Endothelial cell of umbilical vein (primary cell): ENCODE data around the gene CD19. TPM values are rescaled to one million over a fixed set of nuclear protein-coding genes. Genes with fewer than 3 reads are reported as not detected.

Experiments used
- BruUV-seq: library from RNA; stranded (reverse); fragments of 400-500 nt; replicated peaks from 2 replicates; lab custom pipeline; 2021; lab: Mats Ljungman, UMichigan
- CTCF ChIA-PET: fragments of 300-600, 350-600 bp; sonication (Branson Sonifier 250); formaldehyde crosslinking; loops from one replicate; lab custom pipeline; 2021; ENCODE audit warnings: antibody characterized with exemption, inconsistent platforms; lab: Charles Lee
- POLR2A ChIA-PET: fragments of 300-600, 350-600 bp; sonication (Branson Sonifier 250); formaldehyde crosslinking; loops from one replicate; lab custom pipeline; 2021; ENCODE audit warnings: antibody characterized with exemption, inconsistent platforms; lab: Charles Lee
- DNase-seq: peaks from one replicate; pipeline ENCODE4 v3.0.0-alpha.2; 2011; ENCODE audit warnings: low read depth, low spot score
- FAIRE-seq: peaks from 2 replicates; lab custom pipeline; 2011; peaks lifted over from hg19 to GRCh38; lab: Jason Lieb, UNC
- H2AFZ ChIP-seq: 2 replicates; pipeline ENCODE4 v1.6.0; 2012; ENCODE audit warnings: low read depth, low read length, control low read depth, inconsistent platforms
- H3K27ac ChIP-seq: 2 replicates; pipeline ENCODE4 v1.5.1; 2011; ENCODE audit warnings: low read depth, mild to moderate bottlenecking, control low read depth, low read length, moderate library complexity; ENCODE audit not compliant: insufficient read depth
- H3K27me3 ChIP-seq, 2 experiments: 2 replicates each; pipeline versions ENCODE4 v1.6.0 to v1.6.1; 2011; ENCODE audit warnings: low read length in 2 of 2, mixed read lengths in 1 of 2; ENCODE audit not compliant: control insufficient read depth in 2 of 2, insufficient read depth in 2 of 2
- H3K36me3 ChIP-seq, 2 experiments: 2 replicates in 1 of 2; 3 replicates in 1 of 2; pipeline ENCODE4 v1.5.1; 2011; ENCODE audit warnings: low read length in 2 of 2, mild to moderate bottlenecking in 1 of 2, moderate library complexity in 1 of 2; ENCODE audit not compliant: control insufficient read depth in 2 of 2, insufficient read depth in 2 of 2; ENCODE audit errors: extremely low read depth in 1 of 2
- H3K4me1 ChIP-seq: 3 replicates; pipeline ENCODE4 v1.5.1; 2011; ENCODE audit warnings: mild to moderate bottlenecking, low read length; ENCODE audit not compliant: control insufficient read depth, insufficient read depth; ENCODE audit errors: extremely low read depth
- H3K4me2 ChIP-seq: 2 replicates; pipeline ENCODE4 v1.6.1; 2011; ENCODE audit warnings: low read length, control low read depth, mixed read lengths; ENCODE audit not compliant: insufficient read depth
- H3K4me3 ChIP-seq, 3 experiments: fragments of 200-600 bp in 1 of 3; sonication (generic), shearing (Covaris generic) in 1 of 3; replicated peaks in 1 of 3; 2 replicates each; pipeline ENCODE4 v1.5.1; 2011 to 2016; ENCODE audit warnings: control low read depth in 3 of 3, low read length in 3 of 3, mild to moderate bottlenecking in 2 of 3, inconsistent platforms in 1 of 3, low read depth in 1 of 3, moderate library complexity in 1 of 3; ENCODE audit not compliant: insufficient read depth in 1 of 3
- H3K79me2 ChIP-seq: 2 replicates; pipeline ENCODE4 v1.6.0; 2012; ENCODE audit warnings: low read length, inconsistent platforms; ENCODE audit not compliant: control insufficient read depth, insufficient read depth
- H3K9ac ChIP-seq: replicated peaks from 2 replicates; pipeline ENCODE3; 2011; ENCODE audit warnings: low read length, control low read depth; ENCODE audit not compliant: insufficient read depth; ENCODE audit errors: extremely low read depth
- H3K9me1 ChIP-seq: replicated peaks from 3 replicates; pipeline ENCODE4 v1.6.0; 2011; ENCODE audit warnings: mild to moderate bottlenecking, low read length; ENCODE audit not compliant: control insufficient read depth, insufficient read depth; ENCODE audit errors: extremely low read depth
- H3K9me3 ChIP-seq: replicated peaks from 2 replicates; pipeline ENCODE4 v1.5.1; 2012; ENCODE audit warnings: low read length, inconsistent platforms; ENCODE audit not compliant: control insufficient read depth, insufficient read depth
- H4K20me1 ChIP-seq: replicated peaks from 2 replicates; pipeline ENCODE3; 2011; ENCODE audit warnings: mild to moderate bottlenecking, low read length; ENCODE audit not compliant: control insufficient read depth, insufficient read depth; ENCODE audit errors: extremely low read depth
- CTCF ChIP-seq, 2 donors: IDR thresholded peaks; 1 replicate in 1 of 2; 2 replicates in 1 of 2; pipeline ENCODE4 v1.5.1; 2011; ENCODE audit warnings: low read length in 2 of 2, mild to moderate bottlenecking in 2 of 2, moderate library complexity in 2 of 2, control low read depth in 1 of 2, inconsistent platforms in 1 of 2, low read depth in 1 of 2; ENCODE audit not compliant: insufficient read depth in 1 of 2; ENCODE audit errors: extremely low read depth in 1 of 2
- EZH2 ChIP-seq: IDR thresholded peaks from 2 replicates; pipeline ENCODE4 v1.6.1; 2012; ENCODE audit warnings: borderline replicate concordance, low read depth, mild to moderate bottlenecking, moderate library complexity, low read length, inconsistent platforms; ENCODE audit not compliant: severe bottlenecking
- FOS ChIP-seq: IDR thresholded peaks from 2 replicates; pipeline ENCODE4 v1.6.1; 2011; ENCODE audit warnings: mild to moderate bottlenecking, low read length, moderate library complexity, borderline replicate concordance; ENCODE audit not compliant: insufficient read depth
- MAX ChIP-seq: IDR thresholded peaks from 2 replicates; pipeline ENCODE4 v1.6.1; 2011; ENCODE audit not compliant: insufficient read depth, insufficient read length
- MYC ChIP-seq: IDR thresholded peaks from one replicate; pipeline ENCODE4 v1.6.1; 2011; ENCODE audit warnings: mild to moderate bottlenecking, low read depth, low read length
- POLR2A ChIP-seq: IDR thresholded peaks from 2 replicates; pipeline ENCODE4 v1.6.1; 2012; ENCODE audit warnings: low read depth, mild to moderate bottlenecking, control low read depth, low read length
- POLR2AphosphoS5 ChIP-seq: IDR thresholded peaks from 2 replicates; pipeline ENCODE4 v1.6.1; 2012; ENCODE audit warnings: low read depth, mild to moderate bottlenecking, control low read depth, low read length, moderate library complexity; ENCODE audit not compliant: insufficient read depth
- dilution Hi-C: fragments of 300-500 bp; cut with MboI; formaldehyde crosslinking; loops from one replicate; pipeline ENCODE4 v1.15.0; 2019; ENCODE audit warnings: low sequenced_read_pairs; ENCODE audit not compliant: extremely low pct_ligation_motif_present
- intact Hi-C: fragments of 100-400 bp; cut with micrococcal nuclease; formaldehyde crosslinking; loops from one replicate; pipeline ENCODE4 v1.10.0; 2022
- polyA plus RNA-seq, 4 experiments: library from polyadenylated mRNA; depleted of rRNA in 3 of 4; stranded (reverse) in 3 of 4; unstranded in 1 of 4; fragments of >200 nt; gene quantifications; 2 replicates each; pipeline versions ENCODE4 v1.2.1 to v1.2.3, GENCODE V29; 2011 to 2012; ENCODE audit warnings: missing spikeins in 1 of 4
- total RNA-seq: library from RNA; stranded (reverse); gene quantifications from 2 replicates; pipeline ENCODE4 v1.2.3, GENCODE V29; 2021

Gene CD19
- total and polyA plus RNA-seq, 2 donors (not counting 3 experiments of a cell fraction or from before 2014, with no cell fraction given) = 0.06 TPM; not detected in 1

GRCh38 chr16:28902909-28903308, 28.9 kb upstream of the CD19 start:
- H3K4me2 ChIP-seq = no peak overlapping the region
- H3K9me3 ChIP-seq = no peaks in the 10 kb centered on the region
- intact Hi-C loops = no loop called here
- H3K9ac ChIP-seq = no peak overlapping the region
- peaks cover 0 to 6% of the 10 kb centered on the region in 2 experiments for H3K36me3 ChIP-seq
- no peaks in the 10 kb centered on the region for H3K4me1 ChIP-seq
- DNase-seq = no peak
- no peaks in the 10 kb centered on the region for H3K9me1 ChIP-seq
- no peaks in the 10 kb centered on the region for H4K20me1 ChIP-seq
- TF ChIP-seq POLR2A (no peak), POLR2AphosphoS5 (no peak), CTCF (IDR thresholded peaks at IDR 0.05; ENCODE audit: extremely low read depth in 1 of 2, insufficient read depth in 1 of 2, low read depth in 1 of 2, low read length in 2 of 2) (no peak), MYC (no peak), FOS (no peak), MAX (no peak), EZH2 (no peak)
- POLR2A ChIA-PET = no interaction called here
- no peak for FAIRE-seq
- H3K27me3 ChIP-seq = no peaks in the 10 kb centered on the region
- no peaks in the 10 kb centered on the region for H3K79me2 ChIP-seq
- no peak overlapping the region for H3K4me3 ChIP-seq
- dilution Hi-C loops = no loop called here
- H3K27ac ChIP-seq = no peak overlapping the region
- no TSS peak for BruUV-seq
- no peak overlapping the region for H2AFZ ChIP-seq
- CTCF ChIA-PET = no interaction called here
